Measurements from ENCODE around the gene CAPN9. TPM values are rescaled to one million over a fixed set of nuclear protein-coding genes. Genes with fewer than 3 reads are reported as not detected.

The CAPN9 gene
- polyA plus RNA-seq, 3 donors: 0.13 to 1.9 (median 0.45) TPM

DNA sequence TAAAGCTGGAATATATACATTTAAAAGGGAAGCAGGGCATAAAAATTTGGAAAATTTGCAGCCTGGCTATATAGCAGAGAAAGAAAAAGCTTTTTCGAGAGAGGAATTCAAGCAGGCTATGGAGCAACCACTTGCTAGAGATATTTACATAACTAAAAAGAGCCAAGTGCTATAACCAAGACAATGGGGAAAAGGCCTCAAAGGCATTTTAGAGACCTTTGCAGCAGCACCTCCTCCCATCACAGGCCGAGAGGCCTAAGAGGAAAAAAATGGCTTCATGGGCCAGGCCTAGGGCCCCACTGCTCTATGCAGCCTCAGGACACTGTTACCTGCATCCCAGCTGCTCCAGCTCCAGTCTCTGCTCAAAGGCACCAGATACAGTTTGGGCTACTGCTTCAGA is 37.0 kb downstream of the CAPN9 start:
- H3K27ac ChIP-seq (ENCODE audit: low read depth, low read length): no peak overlapping the region
- 78 to 83% (median 80%) methylated on average over 2 of the region's 2 CpGs for WGBS, 3 donors

DNA sequence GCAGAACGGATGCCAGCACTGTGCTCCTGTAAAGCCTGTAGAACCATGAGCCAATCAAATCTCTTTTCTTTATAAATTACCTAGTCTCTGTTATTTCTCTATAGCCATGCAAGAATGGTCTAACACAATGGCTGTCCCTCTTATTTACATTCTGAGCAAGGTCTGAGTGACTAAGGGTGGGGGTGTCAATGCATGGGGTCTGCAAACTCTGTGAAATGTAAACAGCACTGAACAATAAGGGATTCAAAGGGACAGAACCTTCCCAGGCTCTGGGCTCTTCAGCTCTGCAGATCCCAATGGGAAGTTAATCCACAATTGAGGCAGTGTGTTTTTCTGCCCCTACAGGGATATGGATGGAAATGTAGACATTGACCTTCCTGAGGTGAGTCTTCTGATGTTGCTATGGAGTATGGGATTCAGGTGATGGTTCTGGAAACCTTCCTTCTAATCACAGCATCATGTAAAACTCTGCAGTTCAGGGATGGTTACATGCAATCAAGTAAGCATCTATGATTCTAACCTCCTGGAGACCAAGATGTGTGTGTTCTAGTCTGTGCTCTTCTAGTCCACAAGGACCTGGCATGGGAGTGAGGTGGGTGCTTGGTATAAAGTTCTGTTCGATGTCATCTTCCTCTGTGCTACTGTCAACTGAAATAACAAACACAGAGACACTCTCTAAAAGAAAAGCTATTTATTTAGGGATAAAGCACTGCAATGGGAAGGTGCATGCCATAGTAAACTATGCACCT is 38.6 kb downstream of the CAPN9 start:
- no peak overlapping the region for H3K27ac ChIP-seq (ENCODE audit: low read depth, low read length)
- 45 to 78% (median 67%) methylated on average over 2 of the region's 2 CpGs for WGBS, 3 donors

DNA sequence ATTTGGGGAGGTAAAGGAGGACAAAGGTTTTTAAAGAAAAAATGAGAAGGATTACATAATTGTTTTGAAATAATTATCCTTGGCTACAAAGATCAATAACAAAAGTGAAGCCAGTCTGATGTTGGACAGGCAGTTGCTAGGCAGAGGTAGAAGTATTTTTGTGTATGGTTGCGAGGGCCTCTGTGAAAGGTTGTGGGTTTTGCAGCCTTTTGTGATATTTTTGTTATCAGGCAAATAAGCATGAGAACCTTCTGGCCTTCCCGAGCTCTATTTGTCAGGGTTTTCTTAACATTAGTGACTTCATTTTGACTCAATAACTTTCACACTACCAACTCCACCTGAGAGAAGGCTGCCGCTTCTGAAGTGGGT is 39.2 kb downstream of the CAPN9 start:
- WGBS, 3 donors: 81 to 97% (median 92%) methylated on average over 3 of the region's 3 CpGs

DNA sequence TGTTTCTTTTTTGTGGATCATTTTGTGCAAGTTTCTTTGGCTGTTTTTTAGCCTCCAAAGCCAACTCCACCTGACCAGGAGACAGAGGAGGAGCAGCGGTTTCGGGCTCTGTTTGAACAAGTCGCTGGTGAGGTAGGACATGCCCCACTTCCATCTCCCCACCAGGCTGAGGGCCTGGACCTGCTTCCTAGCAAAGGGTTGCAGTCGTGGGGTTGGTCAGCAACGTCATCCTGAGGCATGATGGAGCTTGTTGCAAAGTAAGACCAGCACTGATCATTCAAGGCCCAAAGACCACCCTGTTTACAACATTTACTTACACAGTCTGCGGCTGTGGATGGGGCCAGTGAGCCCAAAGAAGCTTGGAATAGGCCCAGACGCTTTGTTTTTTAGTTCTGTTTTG is 40.3 kb downstream of the CAPN9 start:
- 85 to 89% (median 88%) methylated on average over 7 of the region's 7 CpGs for WGBS, 3 donors
- H3K27ac ChIP-seq (ENCODE audit: low read depth, low read length): no peak overlapping the region

More for the DNA sequence above, 39.2 kb downstream of the CAPN9 start:
- no peak overlapping the region for H3K27ac ChIP-seq (ENCODE audit: low read depth, low read length)

DNA sequence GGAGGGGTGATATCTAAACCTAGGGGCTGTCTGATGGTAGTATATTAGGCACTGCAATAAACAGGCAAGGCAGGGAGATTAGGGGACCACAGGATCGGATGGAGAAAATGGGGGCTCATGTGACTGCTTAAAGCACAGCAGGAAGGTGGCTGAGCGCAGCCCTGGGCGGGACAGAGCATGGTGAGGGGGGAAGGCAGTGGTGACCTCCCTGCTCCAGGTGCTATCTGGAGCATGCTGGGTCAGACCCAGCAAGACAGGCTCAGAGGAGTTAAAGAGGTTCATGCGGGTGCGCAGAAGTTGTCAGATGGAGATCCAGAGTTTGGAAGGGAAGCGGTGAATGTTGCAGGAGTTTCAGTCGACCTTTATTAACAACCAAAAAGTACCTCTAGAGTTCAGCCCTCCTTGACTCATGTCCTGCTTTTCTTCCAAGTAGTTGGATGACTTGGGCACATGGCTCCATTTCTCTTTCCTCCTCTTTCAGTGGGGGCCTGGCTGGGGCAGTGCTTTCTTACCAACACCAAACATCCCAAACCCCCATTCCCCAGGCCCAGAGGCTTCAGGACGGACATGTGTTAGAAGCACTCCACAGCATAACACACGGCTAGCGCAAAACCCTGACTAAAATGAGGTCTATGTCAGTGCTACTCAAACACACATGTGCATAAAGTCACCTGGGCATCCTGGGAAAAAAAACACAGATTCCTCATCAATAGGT is 41.5 kb downstream of the CAPN9 start:
- 87 to 91% (median 90%) methylated on average over 10 of the region's 10 CpGs for WGBS, 3 donors
- no peak overlapping the region for H3K27ac ChIP-seq (ENCODE audit: low read depth, low read length)

DNA sequence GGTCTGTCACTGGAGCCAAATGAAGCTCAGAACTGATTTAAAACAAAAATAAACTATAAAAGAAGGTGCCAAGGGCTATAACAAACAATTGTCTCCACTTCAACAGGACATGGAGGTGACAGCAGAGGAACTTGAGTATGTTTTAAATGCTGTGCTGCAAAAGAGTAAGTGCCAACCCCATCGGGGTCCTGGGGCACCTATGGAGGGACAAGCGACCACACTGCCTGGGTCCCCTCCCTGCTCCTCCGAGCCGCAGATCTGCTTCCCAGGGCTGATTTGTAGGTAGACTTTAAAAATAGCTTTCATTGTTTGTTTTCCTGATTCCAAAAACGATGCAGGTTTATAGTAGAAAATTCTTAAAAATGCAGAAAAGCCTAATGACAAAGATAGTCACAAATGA is 42.8 kb downstream of the CAPN9 start:
- H3K27ac ChIP-seq (ENCODE audit: low read depth, low read length): no peak overlapping the region
- 71 to 77% (median 74%) methylated on average over 5 of the region's 5 CpGs for WGBS, 3 donors

DNA sequence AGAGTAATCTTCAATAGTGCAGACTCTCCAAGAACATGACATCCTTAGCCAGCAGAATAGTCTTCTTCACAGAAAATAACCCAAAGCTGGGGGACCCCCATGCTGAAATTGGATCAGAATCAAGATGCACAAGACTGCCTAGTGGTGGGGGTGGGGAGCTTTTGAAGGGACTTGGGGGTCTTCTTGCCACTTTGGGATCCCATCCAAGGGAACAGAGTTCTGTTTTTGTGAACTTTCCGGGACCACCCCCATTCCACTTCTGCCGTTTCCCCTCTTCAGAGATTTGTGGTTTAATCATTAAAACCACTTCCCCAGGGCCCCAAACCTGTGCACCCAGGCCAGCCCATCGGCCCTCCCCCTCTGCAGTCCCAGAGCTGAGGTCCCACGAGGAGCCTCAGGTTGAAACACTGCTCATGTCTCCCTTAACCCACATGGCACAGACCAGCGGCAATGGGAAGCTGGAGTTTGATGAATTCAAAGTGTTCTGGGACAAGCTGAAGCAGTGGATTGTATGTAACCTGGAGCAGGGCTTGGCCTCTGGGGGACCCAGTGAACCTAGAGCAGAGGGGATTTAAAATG is 44.9 kb downstream of the CAPN9 start:
- WGBS, 3 donors: 34 to 63% (median 51%) methylated on average over 5 of the region's 5 CpGs
- no peak overlapping the region for H3K27ac ChIP-seq (ENCODE audit: low read depth, low read length)

DNA sequence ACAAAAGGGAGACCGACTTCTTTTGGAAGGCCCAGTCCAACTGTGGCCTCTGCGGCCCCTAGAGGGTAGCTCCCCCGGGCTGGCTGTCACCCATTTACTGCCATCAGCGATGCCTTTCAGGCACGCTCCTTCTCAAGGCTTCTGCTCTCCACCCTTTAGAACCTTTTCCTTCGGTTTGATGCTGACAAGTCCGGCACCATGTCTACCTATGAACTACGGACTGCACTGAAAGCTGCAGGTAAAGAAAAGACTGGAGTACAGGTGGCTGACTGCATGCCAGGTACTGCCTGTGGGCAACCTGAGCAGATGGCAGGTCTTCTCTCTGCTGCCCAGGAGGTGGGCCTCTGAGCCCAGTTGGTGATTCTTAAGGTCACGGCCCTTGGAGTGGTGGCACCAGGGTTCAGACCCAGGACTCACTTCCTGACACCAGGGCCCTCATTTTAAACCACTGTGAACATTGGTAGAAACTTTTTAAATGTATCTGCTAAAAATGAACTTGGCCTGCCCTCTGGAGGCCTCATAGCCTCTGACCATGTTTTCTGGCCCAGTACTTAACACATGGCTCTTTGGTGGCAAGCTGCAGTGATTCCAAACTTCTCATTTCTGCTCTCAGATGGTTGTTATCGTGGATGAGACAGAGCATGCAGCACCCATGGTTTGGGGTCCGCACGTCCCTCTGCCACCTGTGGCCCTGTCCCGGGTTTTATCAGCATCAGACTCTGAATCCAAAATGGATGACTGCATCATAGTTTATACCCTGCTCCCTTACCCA is 45.7 kb downstream of the CAPN9 start:
- WGBS, 3 donors: 87 to 95% (median 94%) methylated on average over 13 of the region's 13 CpGs

DNA sequence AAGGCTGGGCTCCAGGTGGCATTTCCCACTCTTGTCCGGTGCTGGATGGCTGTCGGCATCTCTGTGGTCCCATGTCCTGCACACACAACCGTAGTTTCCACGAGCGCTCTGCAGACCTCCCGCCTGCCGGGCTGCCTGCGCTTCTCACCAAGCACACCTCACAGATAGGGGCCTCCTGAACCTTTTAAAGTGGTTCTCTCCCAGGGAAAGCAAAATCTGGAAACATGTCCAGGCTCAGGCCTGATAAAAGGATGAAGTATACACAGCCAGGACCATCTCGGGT is 46.2 kb downstream of the CAPN9 start:
- 91 to 94% (median 92%) methylated on average over 9 of the region's 9 CpGs for WGBS, 3 donors
- no peak overlapping the region for H3K27ac ChIP-seq (ENCODE audit: low read depth, low read length)

More for the DNA sequence above, 45.7 kb downstream of the CAPN9 start:
- no peak overlapping the region for H3K27ac ChIP-seq (ENCODE audit: low read depth, low read length)

DNA sequence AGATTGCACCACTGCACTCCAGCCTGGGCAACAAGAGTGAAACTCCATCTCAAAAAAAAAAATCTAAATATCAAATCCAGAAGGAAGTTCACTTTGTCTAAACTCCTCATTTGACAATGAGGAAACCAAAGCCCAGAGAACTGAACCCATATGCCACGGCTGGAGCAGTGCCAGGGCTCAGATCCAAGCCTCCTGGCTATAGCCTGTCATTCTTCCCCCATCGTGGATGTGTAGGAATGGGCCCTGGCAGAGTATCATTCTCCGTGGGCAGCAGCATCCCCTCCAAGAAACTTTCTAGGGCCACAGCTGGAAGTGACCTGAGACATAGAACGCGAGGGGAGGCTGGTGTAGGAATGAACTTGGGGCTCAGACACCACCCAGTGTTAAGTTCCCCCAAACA is 47.2 kb downstream of the CAPN9 start:
- H3K27ac ChIP-seq (ENCODE audit: low read depth, low read length): no peak overlapping the region
- 58 to 61% (median 60%) methylated on average over 5 of the region's 5 CpGs for WGBS, 3 donors

DNA sequence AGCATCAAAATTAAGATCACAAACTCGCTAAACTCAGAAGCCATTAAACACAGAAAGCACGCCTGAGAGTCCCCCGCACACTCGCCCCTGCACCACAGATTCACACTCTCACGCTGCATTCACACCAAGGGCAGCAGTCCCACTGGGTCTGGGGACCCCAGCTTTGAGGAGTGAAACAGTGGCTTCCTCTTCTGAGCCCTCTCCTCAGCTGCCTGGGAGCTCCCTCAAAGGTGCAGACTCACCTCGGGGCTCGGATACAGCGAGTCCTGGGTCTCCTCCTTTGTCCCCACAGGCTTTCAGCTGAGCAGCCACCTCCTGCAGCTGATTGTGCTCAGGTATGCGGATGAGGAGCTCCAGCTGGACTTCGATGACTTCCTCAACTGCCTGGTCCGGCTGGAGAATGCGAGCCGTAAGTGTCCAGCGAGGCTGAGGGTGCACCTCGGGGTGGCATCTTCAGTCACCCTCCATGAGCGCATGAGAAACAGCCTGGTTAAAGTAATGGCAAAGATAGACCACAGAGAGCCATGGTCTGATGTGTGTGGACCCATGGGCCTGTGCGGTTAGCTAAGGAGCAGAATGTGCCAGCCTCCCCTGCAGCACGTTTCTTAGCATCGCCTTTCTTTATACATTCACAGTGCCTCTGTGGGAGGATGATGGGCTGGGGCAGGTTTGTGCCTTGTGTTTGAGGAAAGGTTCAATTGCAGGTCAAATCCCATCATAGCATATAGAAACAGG is 47.9 kb downstream of the CAPN9 start:
- WGBS, 3 donors: 88 to 89% (median 88%) methylated on average over 19 of the region's 19 CpGs
- no peak overlapping the region for H3K27ac ChIP-seq (ENCODE audit: low read depth, low read length)

DNA sequence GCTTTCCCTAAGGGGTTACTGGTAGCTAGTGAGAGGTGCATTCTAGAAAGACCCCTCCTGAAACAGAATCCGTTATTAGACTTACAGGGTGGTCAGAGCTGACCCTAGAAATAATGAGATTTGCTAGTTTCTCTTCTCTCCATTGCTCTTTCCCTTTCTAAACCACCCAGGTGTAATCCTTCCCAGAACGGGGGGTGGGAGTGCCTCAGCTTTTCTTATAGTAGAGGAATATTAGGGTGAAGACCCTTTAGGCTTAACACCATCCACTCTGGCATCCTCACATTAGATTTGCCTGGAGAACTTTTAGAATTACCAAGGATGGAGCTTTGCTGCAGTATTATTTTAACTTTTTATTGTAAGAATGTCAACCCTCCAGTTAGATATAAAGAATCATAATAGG is 49.4 kb downstream of the CAPN9 start:
- 36 to 65% (median 54%) methylated on average over 2 of the region's 2 CpGs for WGBS, 3 donors

DNA sequence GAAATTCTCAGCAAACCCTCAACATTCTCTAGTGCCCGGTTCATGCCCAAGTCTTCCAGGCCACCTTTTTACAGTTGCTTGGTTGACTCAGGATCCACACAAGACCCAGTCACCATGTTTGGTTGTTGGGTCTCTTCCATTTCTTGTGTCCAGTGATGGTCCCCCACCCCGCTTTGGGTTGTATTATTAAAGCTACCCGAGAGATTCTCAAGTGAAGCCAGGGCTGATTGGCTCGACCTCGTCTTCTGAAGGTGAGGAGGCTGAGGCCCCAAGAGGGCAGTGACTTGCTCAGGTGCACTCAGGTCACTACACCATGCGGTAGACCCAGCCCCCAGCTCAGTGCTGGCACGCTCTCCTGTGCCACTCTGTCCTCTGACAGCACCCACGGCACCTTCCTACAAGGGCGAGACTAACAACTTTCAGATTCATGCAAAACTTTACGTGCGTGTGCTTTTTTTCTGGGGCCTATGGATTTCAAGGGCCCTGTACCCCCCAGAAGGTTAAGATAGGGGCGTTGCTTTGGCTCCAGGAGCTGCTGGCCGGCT is 50.3 kb downstream of the CAPN9 start:
- WGBS, 3 donors: 67 to 77% (median 75%) methylated on average over 13 of the region's 13 CpGs

More for the DNA sequence above, 49.4 kb downstream of the CAPN9 start:
- H3K27ac ChIP-seq (ENCODE audit: low read depth, low read length): no peak overlapping the region

DNA sequence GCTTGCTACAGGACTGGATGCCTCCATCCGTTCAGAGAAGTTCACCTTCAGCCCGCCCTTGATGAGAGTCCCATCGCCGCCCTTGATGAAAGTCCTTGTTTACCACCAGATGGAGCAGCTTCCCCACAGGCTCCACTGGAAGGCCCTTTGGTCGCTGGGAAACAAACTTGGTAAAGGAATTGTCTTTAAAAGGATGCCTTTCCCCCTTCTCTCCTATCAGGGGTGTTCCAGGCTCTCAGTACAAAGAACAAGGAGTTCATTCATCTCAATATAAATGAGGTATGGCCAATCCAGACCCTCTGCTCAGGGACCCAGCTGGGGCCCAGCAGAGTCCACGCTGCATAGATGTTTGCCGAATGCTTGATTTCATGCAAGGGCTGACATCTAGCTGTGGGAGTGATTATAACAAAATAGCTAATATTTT is 50.8 kb downstream of the CAPN9 start:
- 24 to 32% (median 25%) methylated on average over 7 of the region's 7 CpGs for WGBS, 3 donors
- H3K27ac ChIP-seq (ENCODE audit: low read depth, low read length): no peak overlapping the region

More for the DNA sequence above, 50.3 kb downstream of the CAPN9 start:
- no peak overlapping the region for H3K27ac ChIP-seq (ENCODE audit: low read depth, low read length)

DNA sequence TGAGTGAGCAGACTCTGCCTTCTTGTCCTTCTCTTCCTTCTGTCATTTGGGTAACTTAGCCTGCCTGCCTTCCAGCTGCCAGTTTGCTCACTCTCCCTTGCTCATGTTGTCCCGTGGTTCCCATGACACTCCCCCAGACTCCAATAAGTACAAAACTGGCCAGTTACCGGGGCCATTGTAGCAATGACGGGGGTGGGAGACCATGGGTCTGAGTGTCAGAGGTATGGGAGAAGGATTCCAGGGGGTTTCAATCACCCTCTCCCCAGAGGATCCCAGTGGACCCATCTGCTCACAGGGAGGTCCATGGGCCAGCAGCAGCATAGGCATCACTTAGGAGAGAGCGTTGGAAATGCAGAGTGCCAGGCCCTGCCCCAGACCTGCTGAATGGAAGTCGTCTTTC is 51.3 kb downstream of the CAPN9 start:
- no peak overlapping the region for H3K27ac ChIP-seq (ENCODE audit: low read depth, low read length)
- 77 to 86% (median 81%) methylated on average over 5 of the region's 5 CpGs for WGBS, 3 donors

DNA sequence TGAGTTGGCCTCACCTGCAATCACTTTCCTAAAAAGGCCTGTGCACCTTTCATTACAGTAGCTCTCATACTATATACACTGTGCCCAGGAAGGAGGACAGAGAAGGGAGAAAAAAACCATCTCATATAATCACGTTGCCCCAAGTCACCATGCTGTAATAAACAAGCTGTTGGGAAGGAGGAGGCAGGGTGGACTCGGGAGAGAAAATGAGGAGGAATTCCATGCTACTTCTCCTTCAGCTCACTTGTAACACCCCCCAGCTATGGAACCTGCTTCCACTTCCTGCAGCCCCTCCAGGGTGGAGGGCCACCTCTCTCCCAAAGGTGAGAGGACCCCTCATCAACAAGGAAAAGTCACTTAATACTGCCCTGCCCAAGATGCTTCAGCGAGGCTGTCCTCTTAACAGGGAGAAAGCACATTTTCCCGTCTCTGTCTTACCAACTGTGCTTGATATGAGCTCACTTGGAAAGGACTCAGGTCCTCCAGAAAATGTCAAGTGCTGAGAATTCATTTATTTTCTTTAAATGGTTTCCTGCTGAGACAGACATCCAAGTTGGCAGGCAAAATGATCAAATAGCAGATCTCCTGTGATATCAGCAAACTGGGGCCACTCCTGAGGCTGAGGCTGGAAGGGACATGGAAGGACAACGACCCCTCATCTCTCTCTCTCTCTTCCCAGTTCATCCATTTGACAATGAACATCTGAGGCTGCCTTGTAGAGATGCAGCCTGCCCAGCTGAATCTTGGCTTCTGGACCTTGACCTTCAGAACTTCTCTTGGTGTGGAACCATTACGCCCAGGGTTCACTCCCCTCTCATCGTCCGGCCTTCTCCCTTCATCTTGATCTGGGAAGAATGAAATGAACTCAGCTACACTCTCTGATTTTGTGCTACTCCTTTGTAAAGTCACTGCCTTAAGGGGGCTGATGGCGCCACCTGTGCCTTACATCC is 54.0 kb downstream of the CAPN9 start:
- 81 to 97% (median 87%) methylated on average over 9 of the region's 9 CpGs for WGBS, 3 donors

DNA sequence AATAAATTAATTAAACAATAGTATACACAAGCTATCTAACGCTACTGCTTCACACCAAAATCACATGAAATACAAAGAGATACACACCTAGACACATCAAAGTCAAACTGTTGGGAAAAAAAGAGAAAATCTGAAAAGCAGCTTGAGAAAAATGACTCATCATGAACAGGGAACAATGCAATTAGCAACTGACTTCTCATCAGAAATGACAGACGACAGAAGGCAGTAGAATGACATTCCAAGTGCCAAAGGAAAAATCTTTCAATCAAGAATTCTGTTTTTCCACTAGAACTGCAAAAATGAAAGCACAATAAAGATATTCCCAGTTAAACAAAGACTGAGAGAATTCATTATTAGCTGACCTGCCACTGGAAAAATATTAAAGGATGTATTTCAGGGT is 57.2 kb downstream of the CAPN9 start:
- WGBS, 3 donors: 82 to 88% (median 86%) methylated on average over 2 of the region's 2 CpGs
- H3K27ac ChIP-seq (ENCODE audit: low read depth, low read length): no peak overlapping the region

More for the DNA sequence above, 54.0 kb downstream of the CAPN9 start:
- no peak overlapping the region for H3K27ac ChIP-seq (ENCODE audit: low read depth, low read length)
